Fibroblast of peridontal ligament (primary cell): Measurements from ENCODE around the gene ZBTB5.
"Not testable (repeated sequence)": the region's sequence is repeated elsewhere in the genome, so short reads cannot be mapped to it uniquely, and the experiment has no call there.

Experiments used
- DNase-seq: peaks from one replicate; pipeline ENCODE4 v3.0.0-alpha.2; 2010; ENCODE audit errors: extremely low read depth

Gene ZBTB5

DNA sequence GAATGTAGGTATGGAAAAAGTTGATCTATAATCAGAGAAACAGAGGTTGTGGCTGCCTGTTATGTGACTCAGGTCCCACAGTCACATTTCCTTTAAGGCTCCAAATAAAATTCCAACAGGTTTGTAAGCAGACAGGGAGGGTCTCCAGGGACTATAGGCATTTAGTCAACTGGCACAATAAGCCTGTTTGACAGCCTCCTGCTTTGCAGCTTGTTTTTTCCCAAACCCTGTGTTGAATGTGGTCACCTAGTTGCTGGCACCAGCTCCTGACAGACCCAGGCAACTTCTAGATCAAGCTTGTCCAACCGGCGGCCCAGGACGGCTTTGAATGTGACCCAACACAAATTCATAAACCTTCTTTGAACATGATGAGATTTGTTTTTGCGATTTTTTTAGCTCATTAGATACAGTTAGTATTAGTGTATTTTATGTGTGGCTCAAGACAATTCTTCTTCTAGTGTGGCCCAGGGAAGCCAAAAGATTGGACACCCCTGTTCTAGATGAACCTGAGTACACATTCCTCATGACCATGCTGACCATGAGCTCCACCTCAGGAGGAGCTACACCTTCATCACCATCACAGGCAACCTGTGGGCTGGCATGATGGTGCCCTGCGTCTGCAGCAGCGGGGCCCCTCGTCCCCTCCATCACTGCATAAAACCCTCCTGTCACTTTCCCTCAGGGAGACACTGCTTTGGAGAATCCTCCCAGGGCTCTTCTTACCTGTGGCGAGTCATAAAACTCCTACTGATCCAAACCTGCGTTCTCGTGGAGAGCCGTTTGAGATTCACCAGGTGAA, 58.4 kb downstream of the ZBTB5 start:
- no peak for DNase-seq

DNA sequence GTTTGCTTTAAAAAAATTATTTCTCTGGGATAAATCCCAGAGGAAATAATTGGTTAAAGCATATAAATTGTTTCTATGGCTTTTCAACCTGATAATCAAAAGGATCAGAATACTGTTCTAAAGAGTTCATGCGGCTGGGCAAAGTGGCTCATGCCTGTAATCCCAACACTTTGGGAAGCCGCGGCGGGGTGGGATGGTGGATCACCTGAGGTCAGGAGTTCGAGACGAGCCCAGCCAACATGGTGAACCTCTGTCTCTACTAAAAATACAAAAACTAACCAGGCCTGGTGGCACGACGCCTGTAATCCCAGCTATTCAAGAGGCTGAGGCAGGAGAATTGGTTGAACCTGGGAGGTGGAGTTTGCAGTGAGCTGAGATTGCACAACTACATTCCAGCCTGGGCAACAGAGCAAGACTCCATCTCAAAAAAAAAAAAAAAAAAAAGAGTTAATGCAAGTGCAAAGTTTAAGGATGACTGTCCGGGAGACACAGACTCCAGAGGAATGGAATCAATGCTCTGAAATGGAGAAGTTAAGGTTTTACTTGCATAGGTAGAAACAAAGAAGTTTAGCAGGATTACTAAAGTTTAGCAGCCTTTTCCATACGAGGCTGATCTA, 59.4 kb downstream of the ZBTB5 start:
- no peak for DNase-seq

DNA sequence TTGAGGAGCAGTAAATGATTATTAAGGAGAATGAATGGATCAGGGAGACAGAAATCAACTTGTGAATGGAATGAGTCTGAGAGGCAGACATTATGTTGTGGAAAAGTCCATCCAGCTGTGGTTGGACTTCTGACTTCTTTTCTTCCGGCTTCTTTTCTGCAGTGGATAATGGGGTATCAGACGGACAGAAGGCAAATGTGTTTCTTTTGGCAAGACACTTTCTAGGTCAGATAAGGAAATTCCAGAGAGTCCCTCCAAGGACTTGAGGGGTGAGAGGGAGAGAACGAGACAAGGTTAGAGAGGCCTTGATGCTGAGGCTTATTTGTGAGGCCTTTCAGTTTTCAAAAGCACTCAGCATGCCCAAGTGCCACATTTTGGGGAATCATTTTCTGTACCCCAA, 59.9 kb downstream of the ZBTB5 start:
- no peak for DNase-seq

DNA sequence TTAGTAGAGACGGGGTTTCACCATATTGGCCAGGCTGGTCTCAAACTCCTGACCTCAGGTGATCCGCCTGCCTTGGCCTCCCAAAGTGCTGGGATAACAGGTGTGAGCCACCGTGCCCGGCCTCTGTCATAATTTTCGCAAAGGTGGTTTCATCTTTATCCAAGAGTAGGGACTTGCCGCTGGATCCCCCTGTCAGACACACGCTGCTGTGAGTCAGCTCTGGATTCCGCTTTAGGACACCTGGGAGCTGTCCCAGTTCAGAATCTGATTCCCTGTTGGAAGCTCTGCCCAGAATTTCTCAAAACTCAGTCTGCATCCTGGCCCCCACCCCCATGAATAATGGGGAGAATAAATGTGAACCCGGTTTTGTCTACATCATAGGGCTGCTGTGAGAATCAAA, 60.7 kb downstream of the ZBTB5 start:
- DNase-seq, result no peak

DNA sequence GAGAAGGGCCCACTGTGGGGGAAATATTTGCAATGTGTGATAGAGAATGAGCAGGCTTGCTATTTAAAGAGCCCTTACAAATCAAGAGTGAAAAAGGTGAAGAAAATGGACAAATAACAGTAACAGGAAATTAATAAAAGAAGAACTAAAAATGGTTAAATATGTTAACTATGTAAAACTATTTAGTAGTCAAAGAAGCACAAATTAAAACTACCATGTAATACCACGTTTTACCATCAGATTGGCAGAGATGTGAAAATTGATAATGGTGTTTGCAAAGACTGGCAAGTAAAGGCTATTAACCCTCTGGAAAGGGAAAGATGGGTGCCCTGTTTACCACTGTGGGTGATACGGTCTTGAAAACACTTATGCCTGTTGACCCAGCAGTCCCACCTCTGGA, 65.9 kb downstream of the ZBTB5 start:
- DNase-seq, result no peak

- DNase-seq, result no peak
Measured at GRCh38 chr9:37398464-37399025, 66.7 kb downstream of the ZBTB5 start.

DNA sequence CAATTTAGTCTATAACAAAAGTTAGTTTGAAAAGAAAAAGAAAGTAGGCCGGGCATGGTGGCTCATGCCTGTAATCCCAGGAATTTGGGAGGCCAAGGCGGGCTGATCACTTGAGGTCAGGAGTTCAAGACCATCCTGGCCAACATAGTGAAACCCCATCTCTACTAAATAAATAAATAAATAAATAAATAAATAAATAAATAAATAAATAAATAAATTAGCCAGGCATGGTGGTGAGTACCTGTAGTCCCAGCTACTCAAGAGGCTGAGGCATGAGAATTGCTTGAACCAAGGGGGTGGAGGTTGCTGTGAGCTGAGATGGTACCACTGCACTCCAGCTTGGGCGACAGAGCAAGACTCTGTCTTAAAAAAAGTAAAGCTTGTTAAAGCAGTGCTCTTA, 67.3 kb downstream of the ZBTB5 start:
- DNase-seq, result not testable (repeated sequence)

DNA sequence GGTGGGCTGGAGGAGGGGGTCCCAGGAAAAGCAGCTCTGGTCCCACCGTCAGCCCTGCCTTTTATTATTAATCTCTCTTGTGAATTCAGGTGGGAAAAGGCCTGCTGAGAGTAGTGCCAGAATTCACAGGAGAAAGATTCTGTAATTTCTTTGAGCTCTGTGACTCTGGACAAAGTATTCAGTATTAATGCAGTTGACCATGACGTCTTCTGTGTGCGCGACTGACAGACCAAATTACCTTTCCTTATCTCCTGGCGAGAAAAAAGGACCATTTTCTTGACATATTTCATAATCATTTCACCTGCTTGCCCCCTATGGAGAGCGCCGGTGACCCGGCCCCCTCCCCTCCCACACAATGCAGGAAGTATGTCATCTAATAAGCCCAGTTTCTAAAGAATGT, 69.6 kb downstream of the ZBTB5 start:
- DNase-seq, result no peak

DNA sequence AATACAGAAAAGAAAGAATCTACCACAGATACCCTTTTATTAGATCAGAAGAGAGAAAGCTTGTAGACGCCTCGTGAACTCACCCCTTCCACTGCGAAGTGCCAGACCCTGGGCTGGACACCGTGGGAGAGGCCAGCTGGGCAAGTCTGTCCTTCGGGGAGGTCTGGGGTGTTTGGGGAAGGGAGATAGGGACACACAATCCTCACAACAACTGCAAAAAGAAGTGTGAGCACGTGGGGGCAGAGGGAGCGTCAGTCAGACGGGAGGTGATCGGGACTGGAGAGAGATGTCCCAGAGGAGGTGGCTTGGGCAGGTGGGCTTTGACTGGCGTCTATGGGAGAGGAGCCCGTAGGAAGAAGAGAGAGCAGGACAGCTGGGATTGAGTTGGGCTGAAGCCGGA, 70.0 kb downstream of the ZBTB5 start:
- DNase-seq, result no peak

DNA sequence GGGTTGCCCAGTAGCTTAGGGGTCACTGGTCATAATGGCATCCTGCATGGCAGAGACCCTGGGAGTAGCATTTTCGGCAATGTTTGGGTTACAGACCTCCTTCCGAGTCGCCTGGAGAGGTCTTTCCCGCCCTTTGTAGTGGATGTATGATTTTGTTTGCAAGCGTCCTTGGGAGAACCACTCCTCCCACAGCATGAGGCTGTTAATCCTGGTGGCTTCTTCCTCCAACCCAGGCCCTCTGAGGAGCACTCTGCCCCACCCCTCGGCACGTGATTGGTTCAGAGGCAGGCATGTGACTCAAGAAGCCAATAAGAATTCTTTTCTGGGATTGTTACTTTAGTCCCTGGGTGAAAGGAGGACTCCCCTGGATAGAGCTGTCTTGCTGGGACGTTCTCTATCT, 73.0 kb downstream of the ZBTB5 start:
- no peak for DNase-seq

GRCh38 chr9:37390759-37391158, 74.5 kb downstream of the ZBTB5 start:
- DNase-seq, result no peak
